Esophagus (tissue), 2 donors: ENCODE data around the gene SEC22C. TPM values are rescaled to one million over a fixed set of nuclear protein-coding genes. Genes with fewer than 3 reads are reported as not detected.

Experiments
- H3K27ac ChIP-seq, 2 donors: one replicate each; pipeline ENCODE4 v1.5.1; 2013; ENCODE audit warnings: low read depth in 2 of 2, mild to moderate bottlenecking in 2 of 2, inconsistent platforms in 1 of 2, low read length in 1 of 2, moderate library complexity in 1 of 2
- H3K27me3 ChIP-seq, 2 donors: one replicate each; pipeline ENCODE4 v1.6.1; 2013; ENCODE audit warnings: low read length in 2 of 2, control low read depth in 1 of 2, mild to moderate bottlenecking in 1 of 2; ENCODE audit not compliant: insufficient read depth in 2 of 2, control insufficient read depth in 1 of 2
- H3K36me3 ChIP-seq, 2 donors: one replicate each; pipeline ENCODE4 v1.6.1; 2013; ENCODE audit warnings: low read length in 1 of 2; ENCODE audit not compliant: control insufficient read depth in 2 of 2, insufficient read depth in 2 of 2
- H3K4me1 ChIP-seq, 2 donors: one replicate each; pipeline ENCODE4 v1.6.1; 2013; ENCODE audit warnings: low read length in 1 of 2; ENCODE audit not compliant: control insufficient read depth in 2 of 2, insufficient read depth in 2 of 2
- H3K4me3 ChIP-seq, 2 donors: one replicate each; pipeline ENCODE4 v1.5.1; 2013; ENCODE audit warnings: low read length in 2 of 2, mild to moderate bottlenecking in 2 of 2, low read depth in 1 of 2, moderate library complexity in 1 of 2
- H3K9me3 ChIP-seq, 2 donors: one replicate each; pipeline ENCODE4 v1.6.1; 2013; ENCODE audit warnings: mild to moderate bottlenecking in 2 of 2, low read depth in 1 of 2, low read length in 1 of 2, moderate library complexity in 1 of 2; ENCODE audit not compliant: control insufficient read depth in 2 of 2, insufficient read depth in 1 of 2
- WGBS, 2 donors: extraction: QIAGEN DNeasy Blood & Tissue Kit; methylation state at CpG; one replicate each; pipeline ENCODE4 v1.1.7; 2013; 5-methylcytosine and 5-hydroxymethylcytosine counted together
- polyA plus RNA-seq, 2 donors: library from polyadenylated mRNA; stranded (reverse); fragments of 200-250 nt; gene quantifications; one replicate each; pipeline ENCODE4 v1.2.3, GENCODE V29; 2013
- donor health status: healthy with polysubstance abuse.
- donor health status: Bipolar disorder and iron deficiency.

Gene SEC22C
- polyA plus RNA-seq, 2 donors: 5.0 to 10.0 TPM

DNA sequence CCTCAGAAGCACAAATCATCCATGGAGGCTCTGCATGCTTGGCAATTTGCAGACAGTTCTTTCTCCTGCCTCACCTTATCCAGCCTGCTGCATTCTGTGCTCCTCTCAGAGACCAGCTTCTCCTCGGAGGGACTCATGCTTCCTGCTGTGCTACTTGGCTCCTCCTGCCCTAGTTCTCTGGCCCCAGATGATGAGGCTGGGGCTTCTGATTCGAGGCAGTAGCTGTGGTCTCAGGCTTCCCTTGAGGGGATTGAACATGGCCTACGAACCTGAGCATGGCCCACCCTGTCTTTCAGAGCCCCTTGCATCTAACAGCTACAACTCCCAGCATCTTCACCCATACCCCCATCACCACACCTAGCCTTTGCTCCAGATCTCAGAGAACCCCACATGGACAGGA is 72.7 kb downstream of the SEC22C start:
- Histone ChIP-seq H3K27ac (no peak overlapping the region), H3K27me3 (no peaks in the 10 kb centered on the region), H3K4me1 (peaks cover 0 to 3% of the 10 kb centered on the region in 2 donors), H3K4me3 (no peak overlapping the region), H3K9me3 (no peaks in the 10 kb centered on the region), H3K36me3 (no peaks in the 10 kb centered on the region)
- 71 to 79% methylated on average over 3 of the region's 3 CpGs for WGBS, 2 donors

DNA sequence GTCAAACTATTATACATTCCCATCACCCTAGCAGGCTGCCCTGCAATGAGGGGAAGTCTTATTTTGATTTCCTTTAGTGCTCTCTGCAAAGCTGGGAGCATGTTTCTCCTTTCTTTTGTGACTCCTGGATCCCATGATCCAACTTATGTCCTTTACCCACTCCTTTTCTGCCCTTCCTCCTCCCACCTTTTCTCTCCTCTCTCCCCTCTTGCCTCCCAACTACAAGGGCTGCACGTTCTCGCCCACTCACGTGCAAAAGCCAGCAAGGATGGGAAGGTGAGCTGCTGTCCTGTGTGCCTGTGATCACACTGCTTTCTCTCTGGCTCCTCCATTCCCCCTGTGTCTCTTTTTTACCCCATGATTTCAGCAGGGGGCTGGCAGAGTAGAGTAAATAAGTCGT is 73.2 kb downstream of the SEC22C start:
- Histone ChIP-seq H3K4me3 (no peak overlapping the region), H3K27ac (no peak overlapping the region), H3K36me3 (no peaks in the 10 kb centered on the region), H3K4me1 (peaks cover 0 to 3% of the 10 kb centered on the region in 2 donors), H3K9me3 (no peaks in the 10 kb centered on the region), H3K27me3 (no peaks in the 10 kb centered on the region)
- WGBS, 2 donors: 61 to 73% methylated on average over 4 of the region's 4 CpGs

GRCh38 chr3:42507761-42508335 is 73.9 kb downstream of the SEC22C start:
- H3K4me1 ChIP-seq: peaks cover 1 to 6% of the 10 kb centered on the region in 2 donors

GRCh38 chr3:42507252-42507651 is 74.5 kb downstream of the SEC22C start:
- H3K36me3 ChIP-seq: no peaks in the 10 kb centered on the region
- H3K9me3 ChIP-seq: no peaks in the 10 kb centered on the region
- H3K27ac ChIP-seq: peak overlapping the region in 1 of 2 donors; percentile 54
- H3K27me3 ChIP-seq: no peaks in the 10 kb centered on the region
- 34 to 44% methylated on average over 7 of the region's 7 CpGs for WGBS, 2 donors
- no peak overlapping the region for H3K4me3 ChIP-seq
- peaks cover 2 to 7% of the 10 kb centered on the region in 2 donors for H3K4me1 ChIP-seq

More at GRCh38 chr3:42507761-42508335, 73.9 kb downstream of the SEC22C start:
- Histone ChIP-seq H3K27ac (no peak overlapping the region), H3K27me3 (no peaks in the 10 kb centered on the region), H3K9me3 (no peaks in the 10 kb centered on the region), H3K4me3 (no peak overlapping the region), H3K36me3 (no peaks in the 10 kb centered on the region)
- WGBS, 2 donors: 57 to 69% methylated on average over 6 of the region's 6 CpGs

GRCh38 chr3:42505849-42506410 is 75.8 kb downstream of the SEC22C start:
- Histone ChIP-seq H3K27ac (no peak overlapping the region), H3K4me3 (no peak overlapping the region), H3K9me3 (no peaks in the 10 kb centered on the region), H3K36me3 (no peaks in the 10 kb centered on the region), H3K4me1 (peaks cover 2 to 13% of the 10 kb centered on the region in 2 donors), H3K27me3 (no peaks in the 10 kb centered on the region)
- 79 to 90% methylated on average over 4 of the region's 4 CpGs for WGBS, 2 donors

GRCh38 chr3:42505128-42505848 is 76.5 kb downstream of the SEC22C start:
- WGBS, 2 donors: 87% methylated on average over 5 to 6 of the region's 6 CpGs
- H3K27me3 ChIP-seq: no peaks in the 10 kb centered on the region
- peaks cover 2 to 13% of the 10 kb centered on the region in 2 donors for H3K4me1 ChIP-seq
- no peak overlapping the region for H3K4me3 ChIP-seq
- H3K36me3 ChIP-seq: no peaks in the 10 kb centered on the region
- no peaks in the 10 kb centered on the region for H3K9me3 ChIP-seq
- no peak overlapping the region for H3K27ac ChIP-seq

- Histone ChIP-seq H3K36me3 (no peaks in the 10 kb centered on the region), H3K4me1 (peaks cover 2 to 13% of the 10 kb centered on the region in 2 donors), H3K27me3 (no peaks in the 10 kb centered on the region), H3K27ac (no peak overlapping the region), H3K4me3 (no peak overlapping the region), H3K9me3 (no peaks in the 10 kb centered on the region)
- WGBS, 2 donors: 76 to 80% methylated on average over 10 of the region's 10 CpGs
Observed at GRCh38 chr3:42504334-42505127, 77.2 kb downstream of the SEC22C start.

- 84 to 96% methylated on average over 4 of the region's 4 CpGs for WGBS, 2 donors
- no peak overlapping the region for H3K27ac ChIP-seq
Observed at GRCh38 chr3:42503957-42504333, 77.8 kb downstream of the SEC22C start.

DNA sequence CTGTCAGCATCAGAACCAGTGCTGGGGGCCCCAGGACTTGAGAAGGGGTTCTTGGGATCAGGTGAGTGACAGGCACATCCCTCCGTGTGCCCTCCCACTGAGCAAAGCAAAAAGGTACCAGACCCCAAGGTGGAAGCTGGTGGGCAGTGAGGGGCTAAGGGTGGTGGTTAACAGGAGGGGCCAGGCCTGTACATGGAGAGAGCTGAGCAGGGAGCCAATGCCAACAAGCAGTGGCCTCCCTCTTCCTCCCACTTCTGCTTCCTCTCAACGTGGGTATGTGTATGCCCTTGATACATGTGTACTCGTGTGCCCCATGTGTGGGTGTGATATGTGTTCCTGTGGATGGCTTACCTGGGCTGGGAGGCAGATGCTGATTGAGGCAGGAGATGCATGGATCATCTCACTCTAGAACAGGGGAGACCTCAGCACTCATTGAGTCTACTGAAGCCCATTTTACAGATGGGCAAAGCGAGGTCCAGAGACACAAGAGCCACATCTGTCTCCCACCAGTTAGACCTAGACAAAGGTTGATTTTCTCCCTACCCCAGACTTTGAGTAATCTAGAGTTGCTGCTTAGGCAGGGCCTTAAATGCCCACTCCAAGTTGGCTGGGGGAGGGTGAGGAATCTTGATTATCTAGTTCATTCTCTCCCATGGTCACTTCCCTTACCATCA is 78.4 kb downstream of the SEC22C start:
- Histone ChIP-seq H3K27ac (no peak overlapping the region), H3K27me3 (no peaks in the 10 kb centered on the region), H3K9me3 (no peaks in the 10 kb centered on the region), H3K4me1 (peaks cover 2 to 13% of the 10 kb centered on the region in 2 donors), H3K36me3 (no peaks in the 10 kb centered on the region), H3K4me3 (peak overlapping the region; percentile 48 to 57)
- WGBS, 2 donors: 50 to 53% methylated on average over 4 of the region's 4 CpGs

More at GRCh38 chr3:42503957-42504333, 77.8 kb downstream of the SEC22C start:
- no peaks in the 10 kb centered on the region for H3K27me3 ChIP-seq
- H3K4me3 ChIP-seq: no peak overlapping the region
- no peaks in the 10 kb centered on the region for H3K9me3 ChIP-seq
- peaks cover 2 to 13% of the 10 kb centered on the region in 2 donors for H3K4me1 ChIP-seq
- no peaks in the 10 kb centered on the region for H3K36me3 ChIP-seq
